Prostate gland (tissue), 2 donors: Measurements from ENCODE around the gene RGS3.

Experiments
- CTCF ChIP-seq, 4 experiments: fragments of 200-600 bp in 2 of 4; fragments of 450-650 bp in 2 of 4; sonication (generic) in 2 of 4; IDR thresholded peaks; 1 replicate in 3 of 4; 2 replicates in 1 of 4; pipeline ENCODE4 v1.5.1; 2016 to 2019; ENCODE audit warnings: antibody characterized with exemption in 4 of 4, mild to moderate bottlenecking in 2 of 4, moderate library complexity in 2 of 4
- POLR2AphosphoS5 ChIP-seq: sonication (generic); formaldehyde crosslinking; IDR thresholded peaks from one replicate; pipeline ENCODE4 v1.6.1; 2017; ENCODE audit warnings: antibody characterized with exemption

- TF ChIP-seq CTCF (IDR thresholded peaks at IDR 0.05) (no peak), POLR2AphosphoS5 (no peak)
These were observed 2.2 kb upstream of the RGS3 start for GRCh38 chr9:113461285-113461684.
